ENCODE data around the gene DIDO1.

- TF ChIP-seq, protein P1, sequence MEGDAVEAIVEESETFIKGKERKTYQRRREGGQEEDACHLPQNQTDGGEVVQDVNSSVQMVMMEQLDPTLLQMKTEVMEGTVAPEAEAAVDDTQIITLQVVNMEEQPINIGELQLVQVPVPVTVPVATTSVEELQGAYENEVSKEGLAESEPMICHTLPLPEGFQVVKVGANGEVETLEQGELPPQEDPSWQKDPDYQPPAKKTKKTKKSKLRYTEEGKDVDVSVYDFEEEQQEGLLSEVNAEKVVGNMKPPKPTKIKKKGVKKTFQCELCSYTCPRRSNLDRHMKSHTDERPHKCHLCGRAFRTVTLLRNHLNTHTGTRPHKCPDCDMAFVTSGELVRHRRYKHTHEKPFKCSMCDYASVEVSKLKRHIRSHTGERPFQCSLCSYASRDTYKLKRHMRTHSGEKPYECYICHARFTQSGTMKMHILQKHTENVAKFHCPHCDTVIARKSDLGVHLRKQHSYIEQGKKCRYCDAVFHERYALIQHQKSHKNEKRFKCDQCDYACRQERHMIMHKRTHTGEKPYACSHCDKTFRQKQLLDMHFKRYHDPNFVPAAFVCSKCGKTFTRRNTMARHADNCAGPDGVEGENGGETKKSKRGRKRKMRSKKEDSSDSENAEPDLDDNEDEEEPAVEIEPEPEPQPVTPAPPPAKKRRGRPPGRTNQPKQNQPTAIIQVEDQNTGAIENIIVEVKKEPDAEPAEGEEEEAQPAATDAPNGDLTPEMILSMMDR (IDR thresholded peaks at IDR 0.05) = no peak
- TF ChIP-seq POLR2A (IDR thresholded peaks at IDR 0.05) = no peak
Measured at GRCh38 chr20:62965363-62965771, 39.1 kb upstream of the DIDO1 start.
